Measurements from ENCODE around the gene CERKL.

Gene CERKL

DNA sequence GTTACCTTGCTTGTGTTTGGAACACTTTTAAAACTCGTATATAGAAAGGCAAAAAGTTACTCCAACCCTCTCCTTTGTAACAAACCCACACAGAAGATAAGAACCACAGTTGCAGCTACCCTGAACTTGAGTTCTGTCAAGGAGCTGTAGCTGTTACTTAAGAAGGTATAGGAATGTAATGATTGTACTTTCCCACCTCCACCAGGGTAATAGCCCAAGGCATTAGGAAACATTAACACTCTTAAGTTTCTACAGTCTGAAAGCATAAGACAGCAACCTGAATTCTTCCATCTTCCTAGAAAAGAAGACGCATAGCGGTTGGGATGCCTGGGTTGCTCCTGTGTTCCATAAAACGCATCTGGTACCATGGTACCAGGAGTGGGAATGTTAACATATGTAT lies 156.7 kb downstream of the CERKL start:
- no peak for DNase-seq (ENCODE audit: low spot score)

GRCh38 chr2:181499231-181499630 lies 157.7 kb downstream of the CERKL start:
- no peak for DNase-seq (ENCODE audit: low spot score)
